NB4 (cell line): Measurements from ENCODE around the gene LRRC4C.

Experiments used
- MYC ChIP-seq: IDR thresholded peaks from 2 replicates; pipeline ENCODE4 v1.6.1; 2011; ENCODE audit warnings: low read depth, low read length
- TF ChIP-seq, protein P1 (sequence below): IDR thresholded peaks from one replicate; pipeline ENCODE4 v1.5.1; 2012; ENCODE audit warnings: low read depth, low read length

DNA sequence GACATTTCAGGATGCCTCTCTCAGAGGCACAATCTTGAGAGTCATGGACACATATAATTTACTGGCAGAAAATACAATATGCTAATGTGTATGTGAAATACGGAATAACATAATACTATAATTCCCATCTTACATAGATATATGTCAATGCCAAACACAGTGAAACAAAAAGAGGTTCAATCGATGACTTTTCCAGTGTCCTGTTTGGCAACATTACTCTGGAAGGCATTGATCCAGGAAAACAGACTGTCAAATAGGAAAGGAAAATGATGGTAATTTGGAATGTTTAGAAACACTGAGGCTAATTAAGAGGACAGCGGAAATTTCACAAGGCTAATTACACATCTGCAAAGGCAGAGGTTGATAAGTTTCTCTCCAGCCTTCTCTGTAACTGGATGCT is 942.3 kb downstream of the LRRC4C start:
- TF ChIP-seq, protein P1, sequence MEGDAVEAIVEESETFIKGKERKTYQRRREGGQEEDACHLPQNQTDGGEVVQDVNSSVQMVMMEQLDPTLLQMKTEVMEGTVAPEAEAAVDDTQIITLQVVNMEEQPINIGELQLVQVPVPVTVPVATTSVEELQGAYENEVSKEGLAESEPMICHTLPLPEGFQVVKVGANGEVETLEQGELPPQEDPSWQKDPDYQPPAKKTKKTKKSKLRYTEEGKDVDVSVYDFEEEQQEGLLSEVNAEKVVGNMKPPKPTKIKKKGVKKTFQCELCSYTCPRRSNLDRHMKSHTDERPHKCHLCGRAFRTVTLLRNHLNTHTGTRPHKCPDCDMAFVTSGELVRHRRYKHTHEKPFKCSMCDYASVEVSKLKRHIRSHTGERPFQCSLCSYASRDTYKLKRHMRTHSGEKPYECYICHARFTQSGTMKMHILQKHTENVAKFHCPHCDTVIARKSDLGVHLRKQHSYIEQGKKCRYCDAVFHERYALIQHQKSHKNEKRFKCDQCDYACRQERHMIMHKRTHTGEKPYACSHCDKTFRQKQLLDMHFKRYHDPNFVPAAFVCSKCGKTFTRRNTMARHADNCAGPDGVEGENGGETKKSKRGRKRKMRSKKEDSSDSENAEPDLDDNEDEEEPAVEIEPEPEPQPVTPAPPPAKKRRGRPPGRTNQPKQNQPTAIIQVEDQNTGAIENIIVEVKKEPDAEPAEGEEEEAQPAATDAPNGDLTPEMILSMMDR: no peak
- no peak for TF ChIP-seq MYC
